A673 (cell line): ENCODE measurements around the gene PGGHG. TPM values are rescaled to one million over a fixed set of nuclear protein-coding genes. Genes with fewer than 3 reads are reported as not detected.

Source experiments
- BruUV-seq: library from RNA; stranded (reverse); fragments of 400-500 nt; replicated peaks from 2 replicates; lab custom pipeline; 2021; lab: Mats Ljungman, UMichigan
- CTCF ChIA-PET: fragments of 300-600 bp; sonication (Branson Sonifier 250); formaldehyde crosslinking; loops from one replicate; lab custom pipeline; 2022; ENCODE audit warnings: antibody characterized with exemption; lab: Charles Lee
- POLR2A ChIA-PET: fragments of 300-600 bp; sonication (Branson Sonifier 250); formaldehyde crosslinking; loops from one replicate; lab custom pipeline; 2022; ENCODE audit warnings: antibody characterized with exemption; ENCODE audit not compliant: low non-redundant PET; lab: Charles Lee
- DNase-seq: peaks from one replicate; pipeline ENCODE4 v3.0.0-alpha.2; 2015; ENCODE audit warnings: low spot score
- H3K27ac ChIP-seq: fragments of 200-600 bp; sonication (generic); 2 replicates; pipeline ENCODE4 v1.5.1; 2016; ENCODE audit warnings: mixed run types, low read depth, mild to moderate bottlenecking, mixed read lengths, antibody characterized with exemption, low read length; ENCODE audit not compliant: poor library complexity, severe bottlenecking
- H3K27me3 ChIP-seq: fragments of 200-600 bp; sonication (generic); replicated peaks from 2 replicates; pipeline ENCODE4 v1.6.1; 2017; ENCODE audit warnings: mixed run types, low read depth, mild to moderate bottlenecking, mixed read lengths, antibody characterized with exemption, low read length; ENCODE audit not compliant: insufficient read depth, poor library complexity
- H3K36me3 ChIP-seq: fragments of 200-600 bp; sonication (generic); 2 replicates; pipeline ENCODE4 v1.6.1; 2016; ENCODE audit warnings: mixed run types, mild to moderate bottlenecking, mixed read lengths, antibody characterized with exemption, low read length; ENCODE audit not compliant: insufficient read depth, poor library complexity, severe bottlenecking
- H3K4me1 ChIP-seq: fragments of 200-600 bp; sonication (generic); 2 replicates; pipeline ENCODE4 v1.6.1; 2017; ENCODE audit warnings: mixed run types, mild to moderate bottlenecking, mixed read lengths, antibody characterized with exemption, low read length; ENCODE audit not compliant: insufficient read depth, poor library complexity, severe bottlenecking
- H3K4me3 ChIP-seq: fragments of 200-600 bp; sonication (generic); 2 replicates; pipeline ENCODE4 v1.5.1; 2016; ENCODE audit warnings: low read depth, mixed run types, mild to moderate bottlenecking, mixed read lengths, low read length; ENCODE audit not compliant: poor library complexity, severe bottlenecking
- H3K9me3 ChIP-seq: fragments of 200-600 bp; sonication (generic); 2 replicates; pipeline ENCODE4 v1.6.1; 2016; ENCODE audit warnings: mixed run types, low read depth, mild to moderate bottlenecking, mixed read lengths, antibody characterized with exemption, low read length; ENCODE audit not compliant: poor library complexity, severe bottlenecking
- CTCF ChIP-seq: fragments of 300-800, 200-600 bp; sonication (generic); conservative IDR thresholded peaks from 2 replicates; pipeline ENCODE4 v1.5.1; 2017; ENCODE audit warnings: low read depth, mild to moderate bottlenecking, antibody characterized with exemption, low read length, moderate library complexity, mixed read lengths
- EZH2 ChIP-seq: fragments of 200-600 bp; sonication (generic); IDR thresholded peaks from 2 replicates; pipeline ENCODE4 v1.6.1; 2017; ENCODE audit warnings: borderline replicate concordance, low read depth, mild to moderate bottlenecking, mixed read lengths, antibody characterized with exemption, low read length; ENCODE audit not compliant: poor library complexity, severe bottlenecking
- intact Hi-C: fragments of 100-400 bp; cut with micrococcal nuclease; formaldehyde crosslinking; loops from one replicate; pipeline ENCODE4 v1.10.0; 2022; ENCODE audit not compliant: unreplicated experiment
- total RNA-seq: library from RNA; stranded (reverse); gene quantifications from 2 replicates; pipeline ENCODE4 v1.2.3, GENCODE V29; 2021

The PGGHG gene
- total RNA-seq, 1 experiment from 2014 or later = 5.4 TPM

GRCh38 chr11:257766-258493 lies 31.0 kb upstream of the PGGHG start:
- CTCF ChIA-PET = no interaction called here

GRCh38 chr11:259413-259812 lies 29.5 kb upstream of the PGGHG start:
- BruUV-seq = no TSS peak
- intact Hi-C loops = loop anchor here (10.0 kb wide), 1 partner anchor 95 kb away; no protein-coding TSS in a partner anchor

More at GRCh38 chr11:257766-258493, 31.0 kb upstream of the PGGHG start:
- no peak overlapping the region for H3K27ac ChIP-seq
- H3K4me1 ChIP-seq = no peaks in the 10 kb centered on the region
- no peak overlapping the region for H3K4me3 ChIP-seq
- intact Hi-C loops = loop anchor here (10.0 kb wide), 1 partner anchor 97 kb away; no protein-coding TSS in a partner anchor
- H3K9me3 ChIP-seq = no peaks in the 10 kb centered on the region
- no peaks in the 10 kb centered on the region for H3K27me3 ChIP-seq
- TF ChIP-seq CTCF = 0 out of 2 replicates have a peak, but pooled peaks have one; percentile 13
- no peak for TF ChIP-seq EZH2
- no peak for DNase-seq
- BruUV-seq = no TSS peak
- no peaks in the 10 kb centered on the region for H3K36me3 ChIP-seq
- POLR2A ChIA-PET = no interaction called here

GRCh38 chr11:261624-262023 lies 27.3 kb upstream of the PGGHG start:
- Histone ChIP-seq H3K4me1 (no peaks in the 10 kb centered on the region), H3K27ac (no peak overlapping the region), H3K27me3 (no peaks in the 10 kb centered on the region), H3K36me3 (no peaks in the 10 kb centered on the region), H3K4me3 (no peak overlapping the region), H3K9me3 (no peaks in the 10 kb centered on the region)
- TF ChIP-seq EZH2 (no peak), CTCF (no peak)
- ChIA-PET CTCF (no interaction called here), POLR2A (no interaction called here)
- intact Hi-C loops = no loop called here
- no TSS peak for BruUV-seq
- DNase-seq = no peak

More at GRCh38 chr11:259413-259812, 29.5 kb upstream of the PGGHG start:
- no peak for DNase-seq
- Histone ChIP-seq H3K4me1 (no peaks in the 10 kb centered on the region), H3K27ac (no peak overlapping the region), H3K4me3 (no peak overlapping the region), H3K9me3 (no peaks in the 10 kb centered on the region), H3K27me3 (no peaks in the 10 kb centered on the region), H3K36me3 (no peaks in the 10 kb centered on the region)
- CTCF ChIA-PET = no interaction called here
- POLR2A ChIA-PET = no interaction called here
- TF ChIP-seq EZH2 (no peak), CTCF (no peak)
